H9 (cell line): ENCODE data around the gene SERPINA9. TPM values are rescaled to one million over a fixed set of nuclear protein-coding genes. Genes with fewer than 3 reads are reported as not detected.

Experiments
- DNase-seq: peaks from one replicate; pipeline ENCODE4 v3.0.0-alpha.2; 2017
- H2AFZ ChIP-seq: one replicate; pipeline ENCODE4 v1.6.1; 2013; ENCODE audit warnings: mild to moderate bottlenecking, low read length, control low read depth, moderate library complexity
- H2AK5ac ChIP-seq: 2 replicates; pipeline ENCODE4 v1.6.1; 2013; ENCODE audit warnings: low read length, control low read depth, mixed read lengths; ENCODE audit not compliant: insufficient read length
- H2BK120ac ChIP-seq: one replicate; pipeline ENCODE4 v1.6.1; 2013; ENCODE audit warnings: low read depth, mild to moderate bottlenecking, low read length, control low read depth, inconsistent platforms; ENCODE audit not compliant: poor library complexity, severe bottlenecking
- H2BK12ac ChIP-seq: 2 replicates; pipeline ENCODE4 v1.6.1; 2013; ENCODE audit warnings: low read length, control low read depth, mixed read lengths, low read depth; ENCODE audit not compliant: insufficient read length
- H2BK15ac ChIP-seq: 2 replicates; pipeline ENCODE4 v1.6.1; 2013; ENCODE audit warnings: low read depth, low read length, control low read depth
- H2BK20ac ChIP-seq: one replicate; pipeline ENCODE4 v1.6.1; 2013; ENCODE audit warnings: low read depth, mild to moderate bottlenecking, low read length, control low read depth, inconsistent platforms; ENCODE audit not compliant: poor library complexity, severe bottlenecking
- H2BK5ac ChIP-seq: 2 replicates; pipeline ENCODE4 v1.6.1; 2013; ENCODE audit warnings: low read length, control low read depth, mixed read lengths; ENCODE audit not compliant: insufficient read length
- H3K14ac ChIP-seq: 2 replicates; pipeline ENCODE4 v1.6.1; 2013; ENCODE audit warnings: low read length, control low read depth; ENCODE audit not compliant: insufficient read depth
- H3K18ac ChIP-seq: 2 replicates; pipeline ENCODE4 v1.6.1; 2013; ENCODE audit warnings: low read depth, mild to moderate bottlenecking, mixed read lengths, low read length, control low read depth; ENCODE audit not compliant: insufficient read length
- H3K23ac ChIP-seq: 2 replicates; pipeline ENCODE4 v1.6.1; 2013; ENCODE audit warnings: low read length, control low read depth, mixed read lengths, low read depth; ENCODE audit not compliant: insufficient read length
- H3K23me2 ChIP-seq: 2 replicates; pipeline ENCODE4 v1.6.1; 2013; ENCODE audit warnings: low read depth, mild to moderate bottlenecking, mixed read lengths, low read length, control low read depth; ENCODE audit not compliant: insufficient read length, poor library complexity, severe bottlenecking
- H3K27ac ChIP-seq: 2 replicates; pipeline ENCODE4 v1.5.1; 2013; ENCODE audit warnings: low read length, control low read depth, mixed read lengths, low read depth; ENCODE audit not compliant: insufficient read length
- H3K27me3 ChIP-seq: 2 replicates; pipeline ENCODE4 v1.6.1; 2013; ENCODE audit warnings: low read length, control low read depth, inconsistent platforms; ENCODE audit not compliant: insufficient read depth
- H3K4ac ChIP-seq: 2 replicates; pipeline ENCODE4 v1.6.1; 2013; ENCODE audit warnings: low read depth, mild to moderate bottlenecking, control low read depth, inconsistent platforms, low read length, moderate library complexity
- H3K4me1 ChIP-seq: 2 replicates; pipeline ENCODE4 v1.6.1; 2013; ENCODE audit warnings: low read length, control low read depth, inconsistent platforms; ENCODE audit not compliant: insufficient read depth
- H3K4me2 ChIP-seq: 2 replicates; pipeline ENCODE4 v1.6.1; 2013; ENCODE audit warnings: low read length, control low read depth, mixed read lengths; ENCODE audit not compliant: insufficient read length, insufficient read depth
- H3K56ac ChIP-seq: 2 replicates; pipeline ENCODE4 v1.6.1; 2013; ENCODE audit warnings: low read depth, mild to moderate bottlenecking, mixed read lengths, low read length, control low read depth; ENCODE audit not compliant: insufficient read length
- H3K79me1 ChIP-seq: 2 replicates; pipeline ENCODE4 v1.6.1; 2013; ENCODE audit warnings: low read depth, mild to moderate bottlenecking, moderate library complexity, low read length, control low read depth, inconsistent platforms; ENCODE audit not compliant: insufficient read depth, poor library complexity, severe bottlenecking
- H3K79me2 ChIP-seq: 2 replicates; pipeline ENCODE4 v1.6.1; 2013; ENCODE audit warnings: low read length, control low read depth, inconsistent platforms; ENCODE audit not compliant: insufficient read depth
- H3K9ac ChIP-seq: 2 replicates; pipeline ENCODE4 v1.6.1; 2013; ENCODE audit warnings: low read length, control low read depth, mixed read lengths; ENCODE audit not compliant: insufficient read length; ENCODE audit errors: extremely low read depth
- H3K9me3 ChIP-seq: one replicate; pipeline ENCODE4 v1.6.1; 2013; ENCODE audit warnings: low read depth, low read length, inconsistent platforms; ENCODE audit not compliant: control insufficient read depth
- H3T11ph ChIP-seq: one replicate; pipeline ENCODE4 v1.6.1; 2013; ENCODE audit warnings: mild to moderate bottlenecking, low read length, control low read depth, inconsistent platforms
- H4K20me1 ChIP-seq: one replicate; pipeline ENCODE4 v1.6.1; 2013; ENCODE audit not compliant: control insufficient read depth, insufficient read length, insufficient read depth
- H4K5ac ChIP-seq: 2 replicates; pipeline ENCODE4 v1.6.1; 2013; ENCODE audit warnings: low read depth, mild to moderate bottlenecking, mixed read lengths, low read length, control low read depth; ENCODE audit not compliant: insufficient read length
- H4K8ac ChIP-seq: replicated peaks from 2 replicates; pipeline ENCODE4 v1.6.1; 2013; ENCODE audit warnings: low read length, control low read depth, mixed read lengths, low read depth; ENCODE audit not compliant: insufficient read length
- H4K91ac ChIP-seq: 2 replicates; pipeline ENCODE4 v1.6.1; 2013; ENCODE audit warnings: low read depth, mild to moderate bottlenecking, moderate library complexity, mixed read lengths, low read length, control low read depth; ENCODE audit not compliant: insufficient read length
- H3K27ac Mint-ChIP-seq, 3 experiments: 2 replicates in 2 of 3; 3 replicates in 1 of 3; pipeline ENCODE4 v1.8.0; 2020 to 2021; ENCODE audit warnings: mixed read lengths in 3 of 3, mild to moderate bottlenecking in 1 of 3, moderate library complexity in 1 of 3
- H3K27me3 Mint-ChIP-seq: 2 replicates; pipeline ENCODE4 v1.8.0; 2021; ENCODE audit warnings: low read depth, mild to moderate bottlenecking, moderate library complexity, mixed read lengths
- H3K36me3 Mint-ChIP-seq, 3 experiments: 2 replicates in 2 of 3; 3 replicates in 1 of 3; pipeline ENCODE4 v1.8.0; 2020 to 2021; ENCODE audit warnings: low read depth in 3 of 3, mixed read lengths in 3 of 3; ENCODE audit not compliant: insufficient read depth in 1 of 3
- H3K4me1 Mint-ChIP-seq, 2 experiments: 2 replicates each; pipeline ENCODE4 v1.8.0; 2020; ENCODE audit warnings: mixed read lengths in 2 of 2
- H3K4me3 Mint-ChIP-seq, 2 experiments: 2 replicates in 1 of 2; 3 replicates in 1 of 2; pipeline ENCODE4 v1.8.0; 2020 to 2021; ENCODE audit warnings: mild to moderate bottlenecking in 2 of 2, mixed read lengths in 2 of 2, moderate library complexity in 1 of 2
- H3K9me3 Mint-ChIP-seq, 2 experiments: 2 replicates in 1 of 2; 3 replicates in 1 of 2; pipeline ENCODE4 v1.8.0; 2020; ENCODE audit warnings: mild to moderate bottlenecking in 2 of 2, mixed read lengths in 2 of 2, moderate library complexity in 1 of 2
- CTCF ChIP-seq: fragments of 200-600 bp; sonication (generic); conservative IDR thresholded peaks from 3 replicates; pipeline ENCODE4 v1.8.0; 2021; ENCODE audit warnings: antibody characterized with exemption, mild to moderate bottlenecking
- WGBS: extraction: QIAGEN DNeasy Blood & Tissue Kit; methylation state at CpG from one replicate; pipeline ENCODE4 v1.1.7; 2013; ENCODE audit warnings: missing lambda C conversion rate, low lambda C conversion rate, mixed read lengths; ENCODE audit not compliant: insufficient read length; ENCODE audit errors: extremely low coverage; 5-methylcytosine and 5-hydroxymethylcytosine counted together
- total RNA-seq: library from RNA; stranded (reverse); gene quantifications from 2 replicates; pipeline ENCODE4 v1.2.1, GENCODE V29; 2021

Gene SERPINA9
- total RNA-seq, 1 experiment from 2014 or later = not detected

GRCh38 chr14:94461526-94462218 lies 14.3 kb downstream of the SERPINA9 start:
- Histone ChIP-seq H4K5ac (no peak overlapping the region), H3K4me1 (no peaks in the 10 kb centered on the region), H2BK15ac (no peak overlapping the region), H3K27me3 (no peaks in the 10 kb centered on the region), H3K4ac (no peak overlapping the region), H4K91ac (no peak overlapping the region), H3K14ac (no peak overlapping the region), H2AK5ac (no peak overlapping the region), H3K79me1 (no peaks in the 10 kb centered on the region), H2AFZ (no peak overlapping the region), H3K18ac (no peak overlapping the region), H2BK20ac (no peak overlapping the region), H2BK120ac (no peak overlapping the region), H4K20me1 (no peaks in the 10 kb centered on the region), H3K79me2 (no peaks in the 10 kb centered on the region), H3K23me2 (no peaks in the 10 kb centered on the region), H2BK5ac (no peak overlapping the region), H3T11ph (no peak overlapping the region), H3K27ac (no peak overlapping the region), H4K8ac (no peak overlapping the region), H3K4me2 (no peak overlapping the region), H3K56ac (no peak overlapping the region), H3K9me3 (no peaks in the 10 kb centered on the region), H2BK12ac (no peak overlapping the region), H3K23ac (no peak overlapping the region), H3K9ac (no peak overlapping the region)
- TF ChIP-seq CTCF = no peak
- Mint-ChIP-seq H3K36me3 (peaks cover 0 to 19% (median 6%) of the 10 kb centered on the region in 3 experiments; a peak in 5 of 7 replicates), H3K27me3 (peaks cover 10% of the 10 kb centered on the region), H3K27ac (peak overlapping the region in 2 of 3 experiments; percentile 63 to 86; a peak in 2 of 7 replicates), H3K9me3 (peaks cover 24% of the 10 kb centered on the region in 2 experiments), H3K4me1 (peaks cover 10 to 12% of the 10 kb centered on the region in 2 experiments; a peak in 3 of 4 replicates), H3K4me3 (no peak overlapping the region)
- no CpG with 5 or more reads among the region's 19 CpGs for WGBS
- DNase-seq = peak; percentile 12
